GM12865 (cell line): Measurements from ENCODE around the gene BDKRB1.

Source experiments
- DNase-seq: peaks from one replicate; pipeline ENCODE4 v3.0.0; 2010; ENCODE audit warnings: low read depth
- H3K4me3 ChIP-seq: 2 replicates; pipeline ENCODE4 v1.5.1; 2011; ENCODE audit warnings: mild to moderate bottlenecking, low read depth, low read length, control low read depth
- CTCF ChIP-seq: IDR thresholded peaks from 2 replicates; pipeline ENCODE4 v1.5.1; 2011; ENCODE audit warnings: low read length, control low read depth, low read depth, inconsistent platforms; ENCODE audit not compliant: insufficient read depth; ENCODE audit errors: missing control alignments

BDKRB1 gene

GRCh38 chr14:96256407-96256806 is 397 bp downstream of the BDKRB1 start:
- no peak overlapping the region for H3K4me3 ChIP-seq
- no peak for TF ChIP-seq CTCF
- DNase-seq: no peak

GRCh38 chr14:96257056-96257455 is 1.0 kb downstream of the BDKRB1 start:
- no peak overlapping the region for H3K4me3 ChIP-seq
- TF ChIP-seq CTCF: no peak
- no peak for DNase-seq

GRCh38 chr14:96257900-96258299 is 1.9 kb downstream of the BDKRB1 start:
- no peak for DNase-seq
- no peak overlapping the region for H3K4me3 ChIP-seq
- no peak for TF ChIP-seq CTCF

GRCh38 chr14:96260341-96260821 is 4.4 kb downstream of the BDKRB1 start:
- no peak for TF ChIP-seq CTCF
- H3K4me3 ChIP-seq: no peak overlapping the region
- DNase-seq: no peak

- no peak for TF ChIP-seq CTCF
- no peak overlapping the region for H3K4me3 ChIP-seq
- DNase-seq: no peak
Measured at GRCh38 chr14:96261053-96261452, 5.0 kb downstream of the BDKRB1 start.

- H3K4me3 ChIP-seq: no peak overlapping the region
- no peak for TF ChIP-seq CTCF
- no peak for DNase-seq
Measured at GRCh38 chr14:96261772-96262655, 6.0 kb downstream of the BDKRB1 start.
